HEK293 (cell line): Measurements from ENCODE around the gene ARHGAP24.

Source experiments
- CTCF ChIA-PET: fragments of 350-600 bp; formaldehyde crosslinking; extraction: SDS; loops from one replicate; lab custom pipeline; 2021; ENCODE audit warnings: antibody characterized with exemption; lab: Yijun Ruan, JAX
- POLR2A ChIA-PET: fragments of 300-600 bp; formaldehyde crosslinking; extraction: SDS; loops from one replicate; lab custom pipeline; 2020; ENCODE audit warnings: antibody characterized with exemption, inconsistent platforms; lab: Yijun Ruan, JAX
- H3K27ac ChIP-seq: fragments of 200-500 bp; sonication (Bioruptor generic); 2 replicates; pipeline ENCODE4 v1.5.1; 2014; ENCODE audit warnings: low read depth, low read length, control low read depth, inconsistent platforms; ENCODE audit errors: extremely low read depth
- H3K36me3 ChIP-seq, 2 experiments: fragments of 200-500 bp in 1 of 2; sonication (Bioruptor generic) in 1 of 2; 1 replicate in 1 of 2; 2 replicates in 1 of 2; pipeline ENCODE4 v1.5.1; 2014 to 2017; ENCODE audit warnings: inconsistent platforms in 2 of 2, low read length in 2 of 2; ENCODE audit not compliant: control insufficient read depth in 2 of 2, insufficient read depth in 1 of 2
- H3K4me1 ChIP-seq: fragments of 200-500 bp; sonication (Bioruptor generic); 2 replicates; pipeline ENCODE4 v1.5.1; 2014; ENCODE audit warnings: mild to moderate bottlenecking, low read length, inconsistent platforms; ENCODE audit not compliant: control insufficient read depth, insufficient read depth
- H3K4me3 ChIP-seq: 2 replicates; pipeline ENCODE4 v1.5.1; 2011; ENCODE audit warnings: low read depth, mild to moderate bottlenecking, control low read depth, low read length, moderate library complexity
- H3K9me3 ChIP-seq: fragments of 200-500 bp; sonication (Bioruptor generic); 2 replicates; pipeline ENCODE4 v1.5.1; 2014; ENCODE audit warnings: low read depth, low read length, inconsistent platforms; ENCODE audit not compliant: control insufficient read depth, insufficient read depth
- BCL11B ChIP-seq: fragments of 450-650 bp; formaldehyde crosslinking; IDR thresholded peaks from 2 replicates; pipeline ENCODE4 v1.5.1; 2016; ENCODE audit warnings: low read depth, missing biosample characterization, missing genetic modification characterization
- BCL6B ChIP-seq: fragments of 450-650 bp; formaldehyde crosslinking; IDR thresholded peaks from 2 replicates; pipeline ENCODE4 v1.5.1; 2017; ENCODE audit warnings: missing biosample characterization, missing genetic modification characterization
- ELK4 ChIP-seq: IDR thresholded peaks from 2 replicates; pipeline ENCODE4 v1.6.1; 2011; ENCODE audit warnings: mild to moderate bottlenecking, low read depth, low read length, borderline replicate concordance
- KLF16 ChIP-seq: fragments of 450-650 bp; formaldehyde crosslinking; IDR thresholded peaks from 2 replicates; pipeline ENCODE4 v1.5.1; 2017; ENCODE audit warnings: missing biosample characterization, missing genetic modification characterization
- MZF1 ChIP-seq: fragments of 450-650 bp; formaldehyde crosslinking; IDR thresholded peaks from 2 replicates; pipeline ENCODE4 v1.5.1; 2017; ENCODE audit warnings: missing biosample characterization, missing genetic modification characterization, borderline replicate concordance
- WT1 ChIP-seq: fragments of 450-650 bp; formaldehyde crosslinking; IDR thresholded peaks from 2 replicates; pipeline ENCODE4 v1.5.1; 2016; ENCODE audit warnings: missing biosample characterization, missing genetic modification characterization
- ZBTB20 ChIP-seq: fragments of 450-650 bp; formaldehyde crosslinking; IDR thresholded peaks from 2 replicates; pipeline ENCODE4 v1.5.1; 2016; ENCODE audit warnings: missing biosample characterization, missing genetic modification characterization
- ZEB2 ChIP-seq: fragments of 450-650 bp; formaldehyde crosslinking; IDR thresholded peaks from 2 replicates; pipeline ENCODE4 v1.5.1; 2016; ENCODE audit warnings: missing biosample characterization, missing genetic modification characterization
- ZFP3 ChIP-seq: fragments of 450-650 bp; formaldehyde crosslinking; IDR thresholded peaks from 2 replicates; pipeline ENCODE4 v1.5.1; 2016; ENCODE audit warnings: low read depth, missing biosample characterization, missing genetic modification characterization
- ZNF114 ChIP-seq: fragments of 450-650 bp; formaldehyde crosslinking; IDR thresholded peaks from 2 replicates; pipeline ENCODE4 v1.5.0; 2017; ENCODE audit warnings: missing biosample characterization, missing genetic modification characterization
- ZNF138 ChIP-seq: fragments of 450-650 bp; formaldehyde crosslinking; IDR thresholded peaks from 2 replicates; pipeline ENCODE4 v1.5.1; 2016; ENCODE audit warnings: missing biosample characterization, missing genetic modification characterization, borderline replicate concordance
- ZNF146 ChIP-seq: fragments of 450-650 bp; formaldehyde crosslinking; IDR thresholded peaks from 2 replicates; pipeline ENCODE4 v1.5.1; 2016; ENCODE audit warnings: missing biosample characterization, missing genetic modification characterization
- ZNF148 ChIP-seq: fragments of 450-650 bp; formaldehyde crosslinking; IDR thresholded peaks from 2 replicates; pipeline ENCODE4 v1.5.0; 2017; ENCODE audit warnings: missing biosample characterization, missing genetic modification characterization, borderline replicate concordance
- ZNF184 ChIP-seq: fragments of 450-650 bp; IDR thresholded peaks from 2 replicates; pipeline ENCODE4 v1.5.1; 2018; ENCODE audit warnings: missing biosample characterization, mild to moderate bottlenecking, missing genetic modification characterization
- ZNF211 ChIP-seq: fragments of 450-650 bp; formaldehyde crosslinking; IDR thresholded peaks from 2 replicates; pipeline ENCODE4 v1.5.1; 2016; ENCODE audit warnings: low read depth, missing biosample characterization, missing genetic modification characterization
- ZNF221 ChIP-seq: fragments of 450-650 bp; formaldehyde crosslinking; IDR thresholded peaks from 2 replicates; pipeline ENCODE4 v1.5.1; 2017; ENCODE audit warnings: missing biosample characterization, missing genetic modification characterization, borderline replicate concordance
- ZNF501 ChIP-seq: fragments of 450-650 bp; formaldehyde crosslinking; IDR thresholded peaks from 2 replicates; pipeline ENCODE4 v1.5.1; 2016; ENCODE audit warnings: missing biosample characterization, missing genetic modification characterization
- ZNF549 ChIP-seq: fragments of 450-650 bp; IDR thresholded peaks from 2 replicates; pipeline ENCODE4 v1.5.1; 2018; ENCODE audit warnings: missing biosample characterization, missing genetic modification characterization, mild to moderate bottlenecking, inconsistent platforms, moderate library complexity
- ZNF623 ChIP-seq: fragments of 450-650 bp; formaldehyde crosslinking; IDR thresholded peaks from 2 replicates; pipeline ENCODE4 v1.5.1; 2016; ENCODE audit warnings: missing biosample characterization, missing genetic modification characterization
- ZNF692 ChIP-seq: fragments of 450-650 bp; formaldehyde crosslinking; IDR thresholded peaks from 2 replicates; pipeline ENCODE4 v1.5.1; 2016; ENCODE audit warnings: missing biosample characterization, missing genetic modification characterization
- ZNF777 ChIP-seq: fragments of 450-650 bp; formaldehyde crosslinking; IDR thresholded peaks from 2 replicates; pipeline ENCODE4 v1.5.1; 2017; ENCODE audit warnings: missing biosample characterization, missing genetic modification characterization, borderline replicate concordance
- ZNF792 ChIP-seq: fragments of 450-650 bp; formaldehyde crosslinking; IDR thresholded peaks from 2 replicates; pipeline ENCODE4 v1.5.1; 2016; ENCODE audit warnings: missing biosample characterization, missing genetic modification characterization
- ZXDB ChIP-seq: fragments of 450-650 bp; formaldehyde crosslinking; IDR thresholded peaks from 2 replicates; pipeline ENCODE4 v1.5.1; 2016; ENCODE audit warnings: missing biosample characterization, missing genetic modification characterization

ARHGAP24 gene

GRCh38 chr4:85446141-85446861 is 28.6 kb upstream of the ARHGAP24 start:
- H3K4me1 ChIP-seq = no peaks in the 10 kb centered on the region
- ChIA-PET CTCF (interaction anchor here (0.6 kb wide), 1 partner anchor 582 kb away, joined by 3 read pairs; no protein-coding TSS in a partner anchor), POLR2A (no interaction called here)
- no peaks in the 10 kb centered on the region for H3K9me3 ChIP-seq
- no peak for TF ChIP-seq ZNF623 (tag by site-specific recombination)
- TF ChIP-seq ZNF221 (tag by site-specific recombination) = no peak
- no peak for TF ChIP-seq ELK4
- TF ChIP-seq ZXDB = no peak
- TF ChIP-seq ZNF549 = no peak
- no peak for TF ChIP-seq ZNF792
- TF ChIP-seq ZNF138 (tag by site-specific recombination) = no peak
- TF ChIP-seq ZBTB20 (tag by site-specific recombination) = no peak
- H3K4me3 ChIP-seq = no peak overlapping the region
- no peak overlapping the region for H3K27ac ChIP-seq
- no peaks in the 10 kb centered on the region for H3K36me3 ChIP-seq

- no peak for TF ChIP-seq ZNF148 (tag by site-specific recombination)
- TF ChIP-seq ZNF211 (tag by site-specific recombination) = no peak
- no peak for TF ChIP-seq ZNF777 (tag by site-specific recombination)
- TF ChIP-seq BCL11B = no peak
- no peak for TF ChIP-seq ZNF146 (tag by site-specific recombination)
- no peak for TF ChIP-seq ZEB2 (tag by site-specific recombination)
- ChIA-PET POLR2A (no interaction called here), CTCF (interaction anchor here (0.9 kb wide), 1 partner anchor 299 kb away, joined by 3 read pairs; no protein-coding TSS in a partner anchor)
- Histone ChIP-seq H3K4me1 (no peaks in the 10 kb centered on the region), H3K9me3 (no peaks in the 10 kb centered on the region), H3K27ac (no peak overlapping the region), H3K36me3 (no peaks in the 10 kb centered on the region), H3K4me3 (no peak overlapping the region)
Observed at GRCh38 chr4:85448906-85449890, 25.8 kb upstream of the ARHGAP24 start.

GRCh38 chr4:85452058-85452731 is 22.8 kb upstream of the ARHGAP24 start:
- H3K36me3 ChIP-seq = no peaks in the 10 kb centered on the region
- no peaks in the 10 kb centered on the region for H3K9me3 ChIP-seq
- no peak overlapping the region for H3K27ac ChIP-seq
- ChIA-PET POLR2A (no interaction called here), CTCF (interaction anchor here (0.6 kb wide), 1 partner anchor 160 kb away, joined by 5 read pairs; no protein-coding TSS in a partner anchor)
- H3K4me3 ChIP-seq = no peak overlapping the region
- H3K4me1 ChIP-seq = no peaks in the 10 kb centered on the region
- TF ChIP-seq KLF16 (tag by site-specific recombination) (no peak), ZNF692 (tag by site-specific recombination) (no peak), ZFP3 (tag by site-specific recombination) (no peak), ZNF114 (tag by site-specific recombination) (no peak), MZF1 (tag by site-specific recombination) (no peak), ZNF184 (tag by site-specific recombination) (no peak), ZEB2 (tag by site-specific recombination) (no peak), WT1 (no peak), ZNF501 (tag by site-specific recombination) (no peak), BCL6B (no peak)
